Testis (tissue), 3 donors: ENCODE measurements around the gene GOLPH3L. TPM values are rescaled to one million over a fixed set of nuclear protein-coding genes. Genes with fewer than 3 reads are reported as not detected.
A peak's percentile ranks its signal among the peaks of the same experiment; 100 is the strongest.

Experiments
- DNase-seq: peaks from one replicate; pipeline ENCODE4 v3.0.0-alpha.2; 2019
- H3K27ac ChIP-seq, 2 donors: fragments of 200-600 bp; sonication (generic); one replicate each; pipeline ENCODE4 v1.5.1; 2019
- H3K27me3 ChIP-seq: fragments of 200-600 bp; sonication (generic); one replicate; pipeline ENCODE4 v1.5.1; 2019
- H3K36me3 ChIP-seq: fragments of 200-600 bp; sonication (generic); one replicate; pipeline ENCODE4 v1.5.1; 2017; ENCODE audit warnings: low read depth; ENCODE audit errors: missing control alignments
- H3K4me1 ChIP-seq: fragments of 200-600 bp; sonication (generic); one replicate; pipeline ENCODE4 v1.5.1; 2019
- H3K4me3 ChIP-seq, 2 donors: fragments of 200-600 bp; sonication (generic); one replicate each; pipeline ENCODE4 v1.5.1; 2017 to 2019
- H3K9me3 ChIP-seq: fragments of 200-600 bp; sonication (generic); one replicate; pipeline ENCODE4 v1.5.1; 2017
- POLR2A ChIP-seq: fragments of 450-650 bp; IDR thresholded peaks from one replicate; pipeline ENCODE4 v1.6.1; 2017; ENCODE audit warnings: antibody characterized with exemption, mild to moderate bottlenecking, moderate library complexity
- WGBS, 2 donors: methylation state at CpG; one replicate each; pipeline ENCODE4 v1.1.5; 2018; 5-methylcytosine and 5-hydroxymethylcytosine counted together
- intact Hi-C: fragments of 100-400 bp; cut with DNase I; formaldehyde crosslinking; loops from one replicate; pipeline ENCODE4 v1.15.1; 2023; ENCODE audit warnings: low total_unique reads
- polyA plus RNA-seq: library from polyadenylated mRNA; stranded (reverse); fragments of 350-450 nt; fragmentation: Illumina TruSeq; extraction: RNeasy Lipid Tissue Mini Kit (QIAGEN cat#74804); gene quantifications from one replicate; pipeline ENCODE4 v1.2.3, GENCODE V29; 2014; ENCODE audit warnings: low read depth, low replicate concordance; ENCODE audit not compliant: insufficient read depth
- total RNA-seq, 2 donors: library from RNA; depleted of rRNA; stranded (reverse); fragments of >200 nt; gene quantifications; one replicate each; pipeline ENCODE4 v1.2.3, GENCODE V29; 2016
- TF ChIP-seq, protein P1 (sequence below), 3 experiments: fragments of 450-650 bp in 2 of 3; fragments of 200-600 bp in 1 of 3; sonication (generic) in 1 of 3; IDR thresholded peaks; one replicate each; pipeline ENCODE4 v1.5.1; 2016 to 2019; ENCODE audit warnings: antibody characterized with exemption in 3 of 3, mild to moderate bottlenecking in 2 of 3, moderate library complexity in 1 of 3

The GOLPH3L gene
- total and polyA plus RNA-seq, 3 donors from 2014 or later: 18.7 to 26.8 (median 19.9) TPM

DNA sequence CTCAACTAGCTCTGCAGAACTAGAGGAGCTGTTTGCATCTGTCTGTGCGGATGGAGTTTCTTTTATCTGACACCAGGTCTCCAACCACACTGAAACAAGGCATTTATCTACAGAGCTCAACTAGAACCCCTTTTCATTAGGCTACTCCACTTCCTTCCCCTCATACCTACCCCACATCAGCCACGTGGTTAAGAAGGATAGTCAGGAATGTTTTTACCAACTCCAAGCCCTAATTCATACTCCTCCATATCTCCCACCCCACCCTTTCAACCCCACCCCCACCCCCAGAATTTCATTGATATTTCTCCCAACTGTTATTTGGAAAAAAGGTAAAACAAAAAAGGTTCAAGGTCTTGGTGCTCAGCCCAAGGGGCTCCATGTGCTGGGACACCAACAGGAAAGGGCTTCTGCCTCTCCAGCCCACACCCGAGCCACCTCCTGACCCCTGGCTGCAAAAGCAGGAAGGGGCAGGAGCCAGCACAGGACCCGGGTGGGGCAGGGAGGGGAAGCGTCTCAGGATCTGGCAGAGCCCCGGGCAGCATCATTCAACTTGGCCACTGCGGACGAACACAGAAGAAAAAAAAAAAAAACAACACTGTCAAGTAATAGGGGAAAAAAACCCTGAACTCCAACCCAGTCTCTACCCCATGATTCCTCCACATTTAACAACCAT, 74.5 kb downstream of the GOLPH3L start:
- Histone ChIP-seq H3K4me1 (peaks cover 26% of the 10 kb centered on the region), H3K27me3 (no peaks in the 10 kb centered on the region), H3K36me3 (no peaks in the 10 kb centered on the region), H3K9me3 (no peaks in the 10 kb centered on the region), H3K27ac (peak overlapping the region; percentile 60 to 72), H3K4me3 (no peak overlapping the region)
- DNase-seq: peak; percentile 38
- WGBS, 2 donors: 38% methylated on average over 8 of the region's 8 CpGs
- TF ChIP-seq POLR2A: no peak
- TF ChIP-seq, protein P1, sequence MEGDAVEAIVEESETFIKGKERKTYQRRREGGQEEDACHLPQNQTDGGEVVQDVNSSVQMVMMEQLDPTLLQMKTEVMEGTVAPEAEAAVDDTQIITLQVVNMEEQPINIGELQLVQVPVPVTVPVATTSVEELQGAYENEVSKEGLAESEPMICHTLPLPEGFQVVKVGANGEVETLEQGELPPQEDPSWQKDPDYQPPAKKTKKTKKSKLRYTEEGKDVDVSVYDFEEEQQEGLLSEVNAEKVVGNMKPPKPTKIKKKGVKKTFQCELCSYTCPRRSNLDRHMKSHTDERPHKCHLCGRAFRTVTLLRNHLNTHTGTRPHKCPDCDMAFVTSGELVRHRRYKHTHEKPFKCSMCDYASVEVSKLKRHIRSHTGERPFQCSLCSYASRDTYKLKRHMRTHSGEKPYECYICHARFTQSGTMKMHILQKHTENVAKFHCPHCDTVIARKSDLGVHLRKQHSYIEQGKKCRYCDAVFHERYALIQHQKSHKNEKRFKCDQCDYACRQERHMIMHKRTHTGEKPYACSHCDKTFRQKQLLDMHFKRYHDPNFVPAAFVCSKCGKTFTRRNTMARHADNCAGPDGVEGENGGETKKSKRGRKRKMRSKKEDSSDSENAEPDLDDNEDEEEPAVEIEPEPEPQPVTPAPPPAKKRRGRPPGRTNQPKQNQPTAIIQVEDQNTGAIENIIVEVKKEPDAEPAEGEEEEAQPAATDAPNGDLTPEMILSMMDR (IDR thresholded peaks at IDR 0.05): no peak
- intact Hi-C loops: loop anchor here (5.0 kb wide), 1 partner anchor 60 kb away; no protein-coding TSS in a partner anchor

GRCh38 chr1:150621497-150622302, 75.3 kb downstream of the GOLPH3L start:
- H3K4me3 ChIP-seq: no peak overlapping the region
- 50 to 56% methylated on average over 8 of the region's 8 CpGs for WGBS, 2 donors
- H3K36me3 ChIP-seq: no peaks in the 10 kb centered on the region
- intact Hi-C loops: loop anchor here (5.0 kb wide), 1 partner anchor 59 kb away; no protein-coding TSS in a partner anchor
- TF ChIP-seq, protein P1 (IDR thresholded peaks at IDR 0.05): peak; percentile 60 to 69 (median 61)
- TF ChIP-seq POLR2A: no peak
- no peaks in the 10 kb centered on the region for H3K27me3 ChIP-seq
- DNase-seq: peak; percentile 64
- no peaks in the 10 kb centered on the region for H3K9me3 ChIP-seq
- H3K4me1 ChIP-seq: peaks cover 26% of the 10 kb centered on the region
- H3K27ac ChIP-seq: peak overlapping the region; percentile 62 to 72

DNA sequence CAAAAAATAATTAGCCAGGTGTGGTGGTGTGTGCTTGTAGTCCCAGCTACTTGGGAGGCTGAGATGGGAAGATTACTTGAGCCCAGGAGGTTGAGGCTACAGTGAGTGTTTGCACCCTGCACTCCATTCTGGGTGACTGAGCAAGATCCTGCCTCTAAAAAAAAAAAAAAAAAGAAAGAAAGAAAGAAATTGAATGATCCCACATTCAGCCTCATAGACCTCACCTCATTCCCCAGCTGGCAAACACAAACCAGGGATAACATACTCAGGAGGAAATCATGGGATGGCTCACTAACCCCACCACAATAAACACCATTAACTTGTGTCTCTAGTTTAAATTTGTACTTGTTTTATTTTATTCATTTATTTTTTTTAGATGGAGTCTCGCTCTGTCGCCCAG, 76.0 kb downstream of the GOLPH3L start:
- H3K4me3 ChIP-seq: no peak overlapping the region
- H3K36me3 ChIP-seq: no peaks in the 10 kb centered on the region
- H3K27me3 ChIP-seq: no peaks in the 10 kb centered on the region
- H3K9me3 ChIP-seq: no peaks in the 10 kb centered on the region
- 97 to 100% methylated on average over 2 of the region's 2 CpGs for WGBS, 2 donors
- intact Hi-C loops: loop anchor here (5.0 kb wide), 1 partner anchor 59 kb away; no protein-coding TSS in a partner anchor
- no peak for DNase-seq
- peak overlapping the region; percentile 36 to 62 for H3K27ac ChIP-seq
- TF ChIP-seq POLR2A: no peak
- TF ChIP-seq, protein P1 (IDR thresholded peaks at IDR 0.05): no peak
- H3K4me1 ChIP-seq: peaks cover 26% of the 10 kb centered on the region

DNA sequence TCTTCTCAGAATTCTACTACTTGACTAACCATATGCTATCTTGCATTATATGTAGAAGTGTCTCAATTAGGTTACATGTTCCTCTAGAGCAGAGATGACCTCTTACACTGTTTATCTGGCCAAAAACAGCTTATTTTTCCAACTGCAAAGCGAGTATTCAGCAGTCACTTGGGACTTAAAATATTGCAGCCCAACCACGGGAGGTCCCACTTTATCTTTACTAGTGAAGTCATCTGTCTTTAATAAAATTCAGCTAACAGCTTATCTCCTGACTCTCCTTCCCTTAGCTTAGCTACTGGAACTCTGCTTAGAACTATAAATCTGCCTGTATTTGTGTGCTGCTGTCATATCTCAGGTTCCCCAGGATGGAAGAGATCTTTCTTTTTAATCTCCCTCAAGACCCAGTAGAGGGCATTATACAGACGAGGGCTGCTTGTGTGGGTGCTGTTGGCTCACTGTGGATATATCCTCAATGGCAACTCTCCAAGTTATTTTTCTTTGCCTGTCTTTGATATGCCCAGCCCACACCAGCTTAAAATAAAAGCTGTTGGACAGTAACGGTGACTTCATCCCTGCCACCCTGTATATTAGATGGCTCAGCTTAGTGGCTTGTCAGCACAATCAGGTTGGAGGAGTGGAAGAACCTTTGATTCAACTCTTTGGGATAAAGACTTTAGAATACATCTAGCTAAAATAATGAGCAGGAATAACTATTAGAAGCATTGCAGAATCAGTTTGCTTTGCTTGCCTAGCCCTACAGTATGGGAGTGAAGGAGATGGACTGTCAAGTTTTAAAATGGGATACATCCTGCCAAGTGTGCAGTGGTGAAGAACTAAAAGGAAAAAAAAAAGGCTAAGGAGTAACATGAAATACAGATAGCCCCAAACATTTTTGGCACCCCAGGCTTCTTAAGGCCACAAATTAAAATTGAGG, 77.1 kb downstream of the GOLPH3L start:
- intact Hi-C loops: loop anchor here (5.0 kb wide), 1 partner anchor 58 kb away; no protein-coding TSS in a partner anchor
- peak; percentile 54 for DNase-seq
- H3K36me3 ChIP-seq: no peaks in the 10 kb centered on the region
- WGBS, 2 donors: 30 to 31% methylated on average over 4 of the region's 4 CpGs
- no peak overlapping the region for H3K4me3 ChIP-seq
- peak overlapping the region; percentile 36 to 62 for H3K27ac ChIP-seq
- TF ChIP-seq, protein P1 (IDR thresholded peaks at IDR 0.05): no peak
- TF ChIP-seq POLR2A: no peak
- H3K4me1 ChIP-seq: peaks cover 26% of the 10 kb centered on the region
- no peaks in the 10 kb centered on the region for H3K27me3 ChIP-seq
- H3K9me3 ChIP-seq: no peaks in the 10 kb centered on the region
